Measurements from ENCODE around the gene PLPP3. TPM values are rescaled to one million over a fixed set of nuclear protein-coding genes. Genes with fewer than 3 reads are reported as not detected.

The PLPP3 gene
- total RNA-seq, 1 experiment from 2014 or later: 26.7 TPM

DNA sequence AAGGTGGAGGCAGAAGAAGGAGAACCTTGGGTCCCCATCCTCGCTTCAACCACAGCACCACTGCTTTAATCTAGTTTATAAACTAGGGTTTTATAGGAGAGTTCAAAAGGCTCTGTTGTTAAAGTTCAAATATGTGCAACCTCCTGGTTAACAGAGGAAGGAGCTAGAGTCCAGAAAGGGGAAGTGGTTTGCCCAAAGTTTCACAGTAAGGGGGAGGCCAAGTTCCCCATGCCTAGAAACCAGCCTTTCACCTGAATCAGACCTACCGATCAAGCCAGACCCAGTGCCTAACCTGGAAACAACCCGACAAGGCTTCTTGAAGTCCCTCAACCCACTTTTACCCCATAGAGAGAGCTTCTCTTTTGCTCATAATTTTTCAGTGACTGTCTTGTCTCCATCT, 106.5 kb downstream of the PLPP3 start:
- no peaks in the 10 kb centered on the region for H3K9me3 ChIP-seq (ENCODE audit: control insufficient read depth, low read depth, low read length)
- no peak for DNase-seq
- no peaks in the 10 kb centered on the region for H3K27me3 ChIP-seq (ENCODE audit: insufficient read depth, low read length)
- H2BK5ac ChIP-seq (ENCODE audit: insufficient read length, low read length): no peak overlapping the region
- H2AFZ ChIP-seq (ENCODE audit: low read length): no peak overlapping the region
- Mint-ChIP-seq H3K27me3 (ENCODE audit: low read depth) (peaks cover 17% of the 10 kb centered on the region), H3K4me1 (peaks cover 8 to 21% of the 10 kb centered on the region in 2 experiments), H3K9me3 (no peaks in the 10 kb centered on the region), H3K27ac (no peak overlapping the region), H3K4me3 (no peak overlapping the region), H3K36me3 (ENCODE audit: insufficient read depth in 1 of 3, low read depth in 3 of 3) (no peaks in the 10 kb centered on the region)
- H3K27ac ChIP-seq (ENCODE audit: insufficient read length, low read depth, low read length): no peak overlapping the region
- H3K4me2 ChIP-seq (ENCODE audit: insufficient read depth, insufficient read length, low read length): no peak overlapping the region
- H3K79me1 ChIP-seq (ENCODE audit: insufficient read depth, low read depth, low read length, poor library complexity, severe bottlenecking): no peaks in the 10 kb centered on the region
- H3K9ac ChIP-seq (ENCODE audit: extremely low read depth, insufficient read length, low read length): no peak overlapping the region
- H3T11ph ChIP-seq (ENCODE audit: low read length): no peak overlapping the region
- H3K18ac ChIP-seq (ENCODE audit: insufficient read length, low read depth, low read length): no peak overlapping the region
- no peak overlapping the region for H2BK20ac ChIP-seq (ENCODE audit: low read depth, low read length, poor library complexity, severe bottlenecking)
- H3K4ac ChIP-seq (ENCODE audit: low read depth, low read length): no peak overlapping the region
- no peak overlapping the region for H2BK15ac ChIP-seq (ENCODE audit: low read depth, low read length)
- H3K23ac ChIP-seq (ENCODE audit: insufficient read length, low read depth, low read length): no peak overlapping the region
- H4K5ac ChIP-seq (ENCODE audit: insufficient read length, low read depth, low read length): no peak overlapping the region
- no peaks in the 10 kb centered on the region for H3K4me1 ChIP-seq (ENCODE audit: insufficient read depth, low read length)
- no peak overlapping the region for H4K8ac ChIP-seq (replicated peaks; ENCODE audit: insufficient read length, low read depth, low read length)
- no peaks in the 10 kb centered on the region for H3K79me2 ChIP-seq (ENCODE audit: insufficient read depth, low read length)
- H2BK120ac ChIP-seq (ENCODE audit: low read depth, low read length, poor library complexity, severe bottlenecking): no peak overlapping the region
- H3K23me2 ChIP-seq (ENCODE audit: insufficient read length, low read depth, low read length, poor library complexity, severe bottlenecking): no peaks in the 10 kb centered on the region
- no peak overlapping the region for H3K56ac ChIP-seq (ENCODE audit: insufficient read length, low read depth, low read length)
- H4K20me1 ChIP-seq (ENCODE audit: control insufficient read depth, insufficient read depth, insufficient read length): no peaks in the 10 kb centered on the region
- no peak for TF ChIP-seq CTCF (conservative IDR thresholded peaks at IDR 0.05)
- WGBS (ENCODE audit: extremely low coverage, insufficient read length, low lambda C conversion rate): no CpG with 5 or more reads among the region's 3 CpGs
- H4K91ac ChIP-seq (ENCODE audit: insufficient read length, low read depth, low read length): no peak overlapping the region
- no peak overlapping the region for H2AK5ac ChIP-seq (ENCODE audit: insufficient read length, low read length)
- no peak overlapping the region for H3K14ac ChIP-seq (ENCODE audit: insufficient read depth, low read length)
- no peak overlapping the region for H2BK12ac ChIP-seq (ENCODE audit: insufficient read length, low read depth, low read length)

Data from H9 (cell line).